ENCODE measurements around the gene RRP1B.
"Not testable (repeated sequence)": the region's sequence is repeated elsewhere in the genome, so short reads cannot be mapped to it uniquely, and the experiment has no call there.

RRP1B gene

DNA sequence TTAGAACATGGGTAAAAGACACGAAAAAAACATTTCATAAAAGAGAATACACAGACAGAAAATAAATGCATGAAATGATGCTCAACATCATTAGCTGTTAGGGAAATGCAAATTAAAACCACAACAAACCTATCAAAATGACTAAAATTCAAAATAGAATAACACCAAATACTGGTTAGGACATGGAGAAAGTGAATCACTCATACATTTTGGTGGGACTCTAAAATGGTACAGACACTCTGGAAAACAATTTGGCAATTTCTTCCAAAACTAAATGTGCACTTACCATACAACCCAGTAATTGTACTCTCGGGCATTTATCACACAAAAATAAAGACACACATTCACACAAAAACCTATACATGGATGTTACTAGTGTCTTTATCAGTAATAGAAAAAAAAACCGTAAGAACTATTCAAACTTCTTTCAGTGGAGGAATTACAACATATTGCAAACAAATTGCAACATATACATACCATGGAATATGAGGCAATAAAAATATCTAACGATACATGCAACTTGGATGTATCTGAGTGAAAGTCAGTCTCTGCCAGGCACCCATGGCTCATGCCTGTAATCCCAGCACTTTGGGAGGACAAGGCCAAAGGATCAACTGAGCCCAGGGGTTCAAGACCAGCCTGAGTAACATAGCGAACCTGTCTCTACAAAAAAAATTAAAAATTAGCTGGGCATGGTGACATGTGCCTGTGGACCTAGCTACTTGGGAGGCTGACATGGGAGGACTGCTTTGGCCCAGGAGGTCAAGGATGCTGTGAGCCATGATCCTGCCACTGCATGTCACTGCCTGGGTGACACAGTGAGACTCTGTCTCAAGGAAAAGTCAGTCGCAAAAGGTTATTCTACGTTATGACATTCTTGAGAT, 19.6 kb upstream of the RRP1B start:
- DNase-seq (no peak), ATAC-seq (peak; percentile 49)

DNA sequence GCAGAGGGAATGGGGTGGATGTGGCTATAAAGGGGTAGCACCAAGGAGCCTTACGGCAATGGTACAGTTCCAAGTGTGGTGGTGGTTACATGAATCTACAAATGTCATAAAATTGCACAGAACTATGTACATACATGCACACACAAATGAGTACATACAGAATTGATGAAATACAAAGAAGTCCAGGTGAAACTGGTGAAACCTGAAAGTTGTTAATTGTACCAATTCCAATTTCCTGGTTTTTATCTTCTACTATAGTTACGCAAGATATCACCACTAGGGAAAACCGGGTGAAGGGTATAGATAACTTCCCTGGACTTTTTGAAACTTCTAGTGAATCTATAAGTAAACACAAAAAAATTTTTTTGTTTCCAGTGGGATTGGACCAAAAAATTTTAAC, 19.0 kb upstream of the RRP1B start:
- DNase-seq, result no peak

DNA sequence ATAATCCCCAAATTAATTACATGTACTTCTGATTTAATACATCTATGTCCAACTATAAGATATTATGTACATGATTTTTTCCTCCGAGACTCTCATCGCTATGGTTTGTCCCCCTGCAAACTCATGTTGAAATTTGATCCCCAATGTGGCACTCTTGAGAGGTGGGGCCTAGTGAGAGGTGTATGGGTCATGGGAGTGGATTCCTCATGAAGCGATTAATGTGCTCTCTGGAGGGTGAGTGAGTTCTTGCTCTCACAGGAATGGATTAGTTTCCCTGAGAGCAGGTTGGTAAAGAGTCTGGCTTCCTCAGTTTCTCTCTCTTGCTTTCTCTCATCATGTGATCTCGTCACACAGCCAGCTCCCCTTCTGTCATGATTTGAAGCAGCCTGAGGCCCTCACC, 16.2 kb upstream of the RRP1B start:
- DNase-seq (no peak), ATAC-seq (no peak)

More for the DNA sequence above, 19.0 kb upstream of the RRP1B start:
- no peak for ATAC-seq

DNA sequence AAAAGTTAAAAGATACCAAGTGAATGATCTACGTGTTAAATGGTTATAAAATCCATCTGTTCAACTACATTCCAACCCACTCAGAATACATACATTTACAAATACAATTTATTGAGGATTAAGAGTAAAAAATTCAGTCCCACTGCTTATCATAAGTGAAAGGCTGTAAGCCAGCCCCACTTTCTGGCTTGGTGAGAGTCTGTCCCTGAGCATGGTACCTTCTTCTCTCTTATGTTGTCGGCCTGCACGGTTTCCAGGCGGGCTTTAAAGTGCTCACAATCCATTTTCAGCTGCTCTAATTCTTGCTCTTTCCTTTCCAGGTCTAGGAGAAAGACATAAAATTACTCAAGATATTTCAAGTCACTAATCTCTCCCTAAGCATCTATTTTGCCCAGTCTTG, 15.3 kb upstream of the RRP1B start:
- no peak for ATAC-seq
- DNase-seq, result no peak

DNA sequence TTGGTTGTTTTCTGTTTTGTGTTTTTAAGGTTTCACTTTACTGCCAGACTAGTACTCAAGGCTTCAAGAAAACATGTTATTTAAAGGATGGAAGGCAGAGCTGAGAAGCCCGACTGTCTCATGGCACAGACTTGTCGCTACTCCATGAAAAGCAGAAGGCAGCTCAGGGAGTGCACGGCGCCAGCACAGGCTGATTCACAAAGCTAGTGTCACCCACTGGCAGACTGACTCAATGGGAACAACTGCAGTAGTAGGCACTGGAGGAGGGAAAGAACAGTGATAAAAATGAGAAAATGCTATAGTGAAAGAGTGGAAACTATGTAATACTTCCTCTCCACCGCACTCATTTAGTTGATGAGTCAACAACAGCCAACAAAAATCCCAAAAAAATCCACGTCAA, 14.8 kb upstream of the RRP1B start:
- DNase-seq (no peak), ATAC-seq (no peak)

DNA sequence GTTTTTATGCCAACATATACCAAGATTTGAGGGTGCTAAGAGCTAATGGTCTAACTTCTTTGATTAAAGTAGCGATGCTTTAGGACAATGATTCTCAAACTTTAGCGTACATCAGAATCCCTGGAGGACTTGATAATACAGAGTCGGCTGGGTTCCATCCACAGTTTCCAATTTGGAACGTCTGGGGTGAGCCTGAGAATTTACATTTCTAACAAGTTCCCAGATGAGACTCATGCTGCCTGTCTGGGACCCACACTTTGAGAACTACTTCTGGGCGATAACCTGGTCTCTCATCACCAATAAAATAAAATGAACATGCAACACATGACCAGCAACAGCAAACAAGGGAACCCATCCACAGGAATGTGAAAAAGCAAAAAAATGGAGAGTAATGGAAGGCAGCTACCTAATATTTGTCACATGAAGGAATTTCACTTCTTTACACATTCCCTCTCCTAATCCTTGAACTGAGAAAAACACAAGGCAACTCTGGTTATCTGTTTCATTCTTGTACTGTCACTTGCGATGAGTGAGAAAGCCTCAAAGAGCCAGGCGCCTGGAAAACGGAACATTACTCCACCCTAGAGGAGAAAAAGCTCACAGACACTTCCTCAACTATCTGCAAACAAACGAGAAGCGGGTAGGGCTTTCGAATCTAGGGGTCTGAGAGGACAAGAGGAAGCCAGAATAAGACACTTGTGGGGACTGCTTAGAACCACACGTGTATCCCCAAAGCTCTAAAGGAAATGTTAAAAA, 14.0 kb upstream of the RRP1B start:
- peak; percentile 52 for ATAC-seq
- DNase-seq, result peak; percentile 18

DNA sequence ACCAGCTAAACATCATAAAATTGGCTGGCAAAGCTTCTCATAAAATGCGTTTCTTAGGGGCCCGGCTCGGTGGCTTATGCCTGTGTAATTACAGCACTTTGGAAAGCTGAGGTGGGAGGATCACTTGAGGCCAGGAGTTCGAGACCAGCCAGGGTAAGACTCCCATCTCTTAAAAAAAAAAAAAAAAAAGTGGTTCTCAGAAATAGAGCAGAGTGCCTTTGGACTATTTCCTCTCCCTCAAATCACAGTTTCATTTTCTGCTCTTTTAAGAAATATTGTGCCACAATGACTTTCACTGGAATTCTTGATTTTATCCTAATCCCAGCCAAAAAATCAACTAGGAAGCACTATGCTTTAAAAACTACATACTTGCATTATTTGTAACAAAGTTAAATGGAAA, 13.4 kb upstream of the RRP1B start:
- ATAC-seq (no peak), DNase-seq (no peak)

DNA sequence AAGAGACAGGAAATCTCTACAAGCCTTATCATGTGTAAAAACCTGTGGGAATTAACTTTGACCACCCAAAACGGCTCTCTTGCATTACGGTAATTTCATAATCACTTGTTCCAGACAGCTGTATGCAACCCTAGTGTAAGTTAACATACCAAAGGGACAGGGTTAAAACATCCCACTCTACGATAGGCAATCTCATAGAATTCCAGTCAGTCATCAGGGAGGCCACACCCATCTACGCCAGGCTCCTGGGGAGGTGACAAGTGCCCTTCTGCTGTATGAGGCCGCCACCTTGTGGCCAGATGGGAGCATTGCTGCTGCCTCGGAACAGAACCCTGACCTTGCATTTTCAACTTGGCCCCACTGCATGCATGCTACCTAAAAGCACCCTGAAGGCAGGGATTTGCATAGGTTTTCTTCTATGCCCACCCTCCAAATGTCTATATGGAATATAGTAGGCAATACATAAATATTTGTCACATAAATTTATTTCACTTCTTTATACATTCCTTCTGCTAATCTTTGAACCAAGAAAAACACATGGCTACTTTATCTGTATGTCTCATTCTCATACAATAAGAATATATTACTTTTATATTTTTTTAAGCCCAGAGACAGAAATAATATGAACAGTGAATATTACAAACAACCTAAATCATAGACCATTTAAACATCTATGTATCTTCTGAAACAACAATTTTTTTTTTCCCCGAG, 12.7 kb upstream of the RRP1B start:
- ATAC-seq (peak; percentile 99), DNase-seq (peak; percentile 86)

DNA sequence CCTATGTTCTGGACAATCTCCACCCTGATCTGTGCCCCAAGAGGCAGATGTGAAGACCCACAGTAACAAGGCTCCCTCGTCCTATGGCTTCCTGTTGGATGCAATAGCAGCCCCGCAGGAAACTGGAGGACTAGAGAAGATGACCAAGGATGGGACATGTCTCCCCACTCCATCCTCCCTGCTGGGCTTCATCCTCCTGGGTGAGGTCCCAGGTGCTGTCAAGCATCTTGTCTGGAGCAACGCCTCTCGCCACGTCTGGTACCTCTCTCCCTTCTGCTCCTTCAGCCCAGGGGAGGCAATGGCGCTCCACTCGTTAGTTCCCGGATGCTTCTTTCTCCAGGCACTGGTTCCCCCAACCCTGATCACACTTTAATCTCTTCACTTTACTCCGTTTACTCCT, 11.2 kb upstream of the RRP1B start:
- DNase-seq (no peak), ATAC-seq (no peak)

DNA sequence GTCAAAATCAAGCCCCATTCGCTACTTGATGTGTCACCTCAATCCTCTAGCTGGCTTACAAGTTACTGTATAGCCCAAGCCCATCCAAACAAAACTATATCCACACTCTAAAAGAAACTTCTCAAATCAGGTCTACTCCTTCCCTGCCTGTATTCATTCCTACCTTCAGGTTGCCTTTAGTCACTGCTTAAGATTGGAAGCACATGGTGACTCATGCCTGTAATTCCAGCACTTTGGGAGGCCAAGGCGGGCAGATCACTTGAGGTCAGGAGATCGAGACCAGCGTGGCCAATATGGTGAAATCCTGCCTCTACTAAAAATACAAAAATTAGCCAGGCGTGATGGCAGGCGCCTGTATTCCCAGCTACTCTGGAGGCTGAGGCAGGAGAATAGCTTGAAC, 7.4 kb upstream of the RRP1B start:
- not testable (repeated sequence) for ATAC-seq, DNase-seq

DNA sequence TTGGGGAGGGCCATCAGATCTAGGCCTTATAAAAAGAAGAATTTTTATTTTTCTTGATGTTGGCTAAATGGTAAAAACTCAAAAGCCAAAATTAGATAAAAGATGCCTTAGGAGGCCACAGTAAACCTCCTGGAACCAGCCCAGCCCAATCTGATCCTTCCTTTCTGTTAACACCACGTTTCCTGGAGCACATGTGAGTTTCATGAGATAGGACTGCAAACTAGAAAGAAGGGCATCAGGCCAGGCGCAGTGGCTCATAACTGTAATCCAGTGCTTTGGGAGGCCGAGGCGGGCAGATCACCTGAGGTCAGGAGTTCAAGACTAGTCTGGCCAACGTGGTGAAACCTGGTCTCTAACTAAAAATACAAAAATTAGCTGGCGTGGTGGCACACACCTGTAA, 6.7 kb upstream of the RRP1B start:
- no peak for DNase-seq
- no peak for ATAC-seq

DNA sequence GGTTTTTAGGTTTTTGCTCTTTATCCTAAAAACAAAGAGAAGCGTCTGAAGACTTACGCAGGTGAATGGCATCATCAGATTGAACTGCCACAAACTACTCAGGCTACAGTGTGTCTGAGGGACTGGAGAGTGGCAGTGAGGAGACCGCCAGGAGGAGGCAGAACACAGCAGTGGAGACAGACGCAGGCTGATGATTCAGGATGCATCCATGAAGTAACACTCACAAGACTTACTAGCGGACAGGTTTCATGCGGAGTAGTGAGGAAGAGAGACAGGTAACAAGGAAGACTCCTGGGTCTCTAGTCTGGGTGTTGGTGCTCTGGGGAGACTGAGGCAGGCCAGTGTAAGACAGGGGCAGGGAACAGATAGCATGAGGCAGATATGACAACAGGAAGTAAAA, 5.7 kb upstream of the RRP1B start:
- ATAC-seq, result no peak
- no peak for DNase-seq

DNA sequence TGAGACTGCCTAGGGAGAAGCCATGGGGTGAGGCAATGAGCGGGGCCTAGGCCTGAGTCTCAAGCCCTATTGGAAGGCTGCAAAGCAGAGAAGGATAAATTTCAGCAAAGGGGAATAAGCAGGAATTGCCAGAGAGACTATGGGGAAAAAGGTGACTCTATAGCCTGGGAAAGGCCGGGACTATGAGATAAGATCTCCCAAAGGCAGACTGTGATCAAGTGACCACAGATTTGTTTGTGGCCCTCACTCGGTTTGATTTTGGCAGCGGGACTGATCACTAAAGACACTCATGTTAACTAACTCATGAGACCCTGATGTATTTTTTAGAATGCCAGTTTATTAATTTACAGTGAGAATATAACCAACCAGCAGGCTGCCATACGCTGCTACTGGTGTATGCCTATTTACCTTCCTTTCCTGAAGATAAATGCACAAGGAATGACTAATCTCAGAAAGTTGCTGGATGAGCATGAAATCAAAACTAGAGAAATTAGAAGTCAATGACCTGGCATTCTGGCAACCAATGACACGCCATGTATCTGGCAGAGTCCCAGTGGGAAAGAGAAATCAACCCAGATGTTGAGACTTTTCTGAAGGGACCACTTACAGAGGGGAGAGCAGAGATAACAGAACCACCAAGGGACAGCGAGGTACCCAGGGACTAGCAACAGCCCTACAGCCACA, 4.4 kb upstream of the RRP1B start:
- no peak for ATAC-seq

DNA sequence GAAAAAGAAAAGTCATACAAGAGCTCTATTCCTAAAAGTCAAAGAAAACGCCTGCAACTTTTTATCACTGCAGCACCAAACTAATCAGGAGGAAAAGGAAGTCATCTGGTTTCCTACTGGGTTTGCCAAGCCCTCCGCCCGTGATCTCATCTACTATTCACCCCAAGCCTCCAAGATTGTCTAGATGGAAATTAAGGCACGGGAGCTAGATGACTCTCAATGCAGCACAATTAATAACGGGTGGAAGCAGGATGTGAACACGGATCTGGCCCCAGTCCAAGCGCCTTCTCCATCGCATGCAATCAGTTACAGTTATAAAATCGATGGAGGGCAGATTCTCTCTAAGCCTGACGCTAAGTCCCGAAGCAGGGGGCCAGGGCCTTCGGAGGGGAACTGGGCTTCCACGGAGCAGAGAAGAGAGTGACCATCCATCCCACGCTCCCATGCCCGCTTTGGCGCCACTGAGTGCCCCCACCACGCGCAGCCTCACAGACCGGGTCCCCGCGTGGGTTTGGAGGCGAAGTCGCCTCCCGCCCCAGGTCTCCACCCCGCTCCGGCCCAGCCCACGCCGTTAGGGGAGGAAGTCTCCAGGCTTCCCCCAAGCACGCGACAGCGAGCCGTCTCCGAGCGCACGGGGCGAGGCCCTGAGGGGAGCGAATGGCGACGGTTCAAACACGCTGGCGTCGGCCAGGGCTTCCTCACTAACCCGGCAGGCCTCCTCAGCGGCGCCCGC, 1.8 kb upstream of the RRP1B start:
- ATAC-seq, result no peak
- no peak for DNase-seq

More for the DNA sequence above, 4.4 kb upstream of the RRP1B start:
- no peak for DNase-seq

DNA sequence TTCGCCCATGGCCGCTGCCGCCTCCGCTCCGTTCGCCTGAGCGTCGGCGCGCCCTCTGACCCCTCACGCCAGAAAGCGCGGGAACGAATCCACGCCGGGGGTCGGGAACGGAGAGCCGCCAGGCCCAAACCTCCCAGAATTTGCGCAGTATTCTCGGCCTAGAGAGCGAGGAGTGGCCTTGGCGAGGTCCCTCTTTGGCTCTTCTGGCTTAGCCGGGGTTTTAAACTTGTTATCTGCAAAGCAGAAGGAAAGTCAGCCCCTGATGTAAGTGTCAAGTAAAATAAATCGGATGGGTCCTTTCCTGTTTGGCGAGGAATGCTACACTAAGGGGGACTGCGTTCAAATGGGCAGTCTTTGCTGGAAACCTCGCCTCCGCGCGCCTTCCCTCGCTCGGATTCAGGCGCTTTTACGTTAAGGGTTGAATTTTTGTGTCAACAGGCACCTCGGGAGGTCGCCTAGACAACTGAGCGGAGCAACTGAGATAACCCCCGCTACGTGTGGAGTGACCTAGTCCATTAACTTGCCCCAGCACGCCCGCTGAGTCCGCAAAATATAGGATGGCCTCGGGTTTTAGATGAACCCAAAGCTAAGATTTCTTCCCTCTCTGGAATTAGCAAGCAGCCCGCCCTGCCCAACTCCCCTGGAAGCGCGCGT, 1.1 kb upstream of the RRP1B start:
- DNase-seq (no peak), ATAC-seq (no peak)

DNA sequence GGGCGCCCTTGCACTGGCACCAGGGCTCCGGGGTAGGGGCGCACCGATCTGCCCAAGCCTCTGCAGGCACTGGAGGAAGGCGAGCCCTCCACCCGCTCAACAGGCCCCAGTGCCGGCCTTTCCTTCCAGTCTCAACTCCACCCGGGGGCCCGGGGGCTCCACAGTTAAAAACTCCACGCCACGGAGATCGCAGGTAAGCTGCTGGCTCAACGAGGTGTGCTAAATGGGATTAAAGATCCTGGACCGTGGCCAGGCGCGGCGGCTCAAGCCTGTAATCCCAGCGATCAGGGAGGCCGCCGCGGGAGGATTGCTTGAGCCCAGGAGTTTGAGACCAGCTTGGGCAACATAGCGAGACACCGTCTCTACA, 608 bp upstream of the RRP1B start:
- ATAC-seq, result no peak
- no peak for DNase-seq

DNA sequence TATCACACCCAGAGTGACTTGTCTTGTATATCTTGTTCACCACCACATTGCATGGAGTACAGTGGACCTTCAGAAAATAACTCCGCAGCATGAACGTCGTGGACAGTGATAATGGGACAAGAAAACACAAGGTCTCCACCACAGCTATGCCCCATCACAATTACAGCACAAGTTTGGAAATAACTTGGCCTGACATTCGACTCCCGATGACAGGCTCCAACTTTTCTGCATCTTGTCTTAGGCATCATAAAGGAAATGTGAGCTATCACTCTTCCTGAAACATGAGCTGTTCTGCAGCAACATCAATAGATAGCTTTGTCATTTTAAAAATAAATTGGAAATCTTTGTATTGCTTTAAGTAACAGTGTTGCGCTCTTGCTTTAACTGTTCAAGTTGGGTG, 2.9 kb downstream of the RRP1B start:
- DNase-seq (no peak), ATAC-seq (no peak)

DNA sequence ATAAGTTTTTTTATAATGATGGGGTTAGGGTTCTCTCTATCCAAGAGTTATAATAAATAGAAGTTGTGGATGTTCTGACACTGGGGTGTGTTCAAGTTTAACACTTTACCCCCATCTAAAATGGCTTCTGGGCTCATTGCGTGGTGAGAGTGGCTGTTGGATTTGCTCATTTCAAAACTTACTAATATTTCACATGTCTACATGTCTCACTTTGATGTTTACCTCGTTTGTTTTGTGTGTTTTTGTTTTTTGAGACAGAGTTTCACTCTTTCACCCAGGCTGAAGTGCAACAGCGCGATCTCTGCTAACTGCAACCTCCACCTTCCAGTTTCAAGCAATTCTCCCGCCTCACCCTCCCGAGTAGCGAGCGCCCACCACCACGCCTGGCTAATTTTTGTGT, 3.7 kb downstream of the RRP1B start:
- ATAC-seq (no peak), DNase-seq (no peak)

DNA sequence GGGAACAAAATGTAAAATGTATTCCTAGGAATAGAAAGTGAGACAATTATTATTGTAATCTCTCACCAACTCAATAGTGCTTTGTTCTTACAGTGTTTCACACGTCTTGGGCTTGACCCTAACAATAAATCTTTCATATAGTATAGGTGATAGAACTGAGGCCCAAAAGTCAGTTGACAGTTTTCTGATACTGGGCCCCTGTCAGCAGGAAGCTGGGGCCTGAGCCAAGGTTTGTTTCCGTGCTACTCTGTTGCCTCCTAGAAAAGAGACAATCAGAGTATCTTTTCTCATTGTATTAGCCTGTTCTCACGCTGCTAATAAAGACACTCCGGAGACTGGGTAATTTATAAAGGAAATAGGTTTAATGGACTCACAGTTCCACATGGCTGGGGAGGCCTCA, 5.0 kb downstream of the RRP1B start:
- DNase-seq (no peak), ATAC-seq (no peak)

DNA sequence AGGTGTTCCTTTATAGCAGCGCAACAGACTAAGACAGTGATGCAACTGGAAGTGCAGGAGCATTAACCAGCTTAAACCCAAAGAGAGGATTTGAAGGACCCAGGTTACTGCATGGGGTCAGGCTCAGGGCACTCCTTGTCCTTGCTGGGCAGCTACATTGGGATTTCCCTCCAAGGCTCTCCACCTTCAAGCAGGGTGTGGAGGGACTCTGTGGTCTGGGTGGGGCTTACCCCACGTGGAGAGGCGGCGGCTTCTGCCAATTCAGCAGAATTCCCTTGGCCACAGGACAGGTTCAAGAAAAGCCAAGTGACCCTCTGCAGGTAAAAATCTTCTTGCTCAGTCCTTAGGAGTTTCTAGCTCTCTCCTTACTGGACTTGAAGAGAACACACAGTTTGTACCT, 6.5 kb downstream of the RRP1B start:
- no peak for ATAC-seq
- no peak for DNase-seq

Measured in stimulated activated naive CD8-positive, alpha-beta T cell treated with anti-CD3 and anti-CD28 coated beads, Interleukin-15, Interleukin-2, amounts not matched to agents 100 U/mL and 50 U/mL, for 24 hours (primary cell).